SH-SY5Y (cell line): ENCODE data around the gene EDN1.

ENCODE experiments used
- GATA2 ChIP-seq: IDR thresholded peaks from 2 replicates; pipeline ENCODE4 v1.6.1; 2011; ENCODE audit warnings: mild to moderate bottlenecking, low read depth, low read length
- GATA3 ChIP-seq: IDR thresholded peaks from 2 replicates; pipeline ENCODE4 v1.6.1; 2011; ENCODE audit warnings: low read depth, mild to moderate bottlenecking, low read length, moderate library complexity

DNA sequence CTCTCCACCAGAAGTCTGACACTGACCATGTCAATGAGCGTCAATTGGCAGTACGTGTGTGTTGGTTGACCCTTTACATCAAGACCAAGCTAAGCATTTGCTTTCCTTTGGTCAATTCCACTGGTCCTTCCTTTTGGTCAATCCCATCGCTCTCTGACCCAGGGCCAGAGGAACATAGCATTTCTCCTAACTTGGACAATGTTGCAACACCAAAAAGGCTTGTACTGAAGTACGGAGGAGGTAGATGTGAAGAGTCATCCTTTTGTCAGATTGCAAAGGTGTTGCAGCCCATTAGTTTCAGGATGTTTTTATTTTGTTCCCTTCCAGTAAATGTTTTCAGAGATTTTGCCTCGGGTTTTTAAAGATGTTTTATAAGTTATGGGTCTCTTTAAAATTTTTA is 24.6 kb downstream of the EDN1 start:
- TF ChIP-seq GATA2 (no peak), GATA3 (no peak)
